Measurements from ENCODE around the gene MAPK11. TPM values are rescaled to one million over a fixed set of nuclear protein-coding genes. Genes with fewer than 3 reads are reported as not detected.

MAPK11 gene
- total and polyA plus RNA-seq, 9 of the 15 experiments (the other 6 are each of a cell fraction or from before 2014, with no cell fraction given): 0.06 to 14.6 (median 5.3) TPM

DNA sequence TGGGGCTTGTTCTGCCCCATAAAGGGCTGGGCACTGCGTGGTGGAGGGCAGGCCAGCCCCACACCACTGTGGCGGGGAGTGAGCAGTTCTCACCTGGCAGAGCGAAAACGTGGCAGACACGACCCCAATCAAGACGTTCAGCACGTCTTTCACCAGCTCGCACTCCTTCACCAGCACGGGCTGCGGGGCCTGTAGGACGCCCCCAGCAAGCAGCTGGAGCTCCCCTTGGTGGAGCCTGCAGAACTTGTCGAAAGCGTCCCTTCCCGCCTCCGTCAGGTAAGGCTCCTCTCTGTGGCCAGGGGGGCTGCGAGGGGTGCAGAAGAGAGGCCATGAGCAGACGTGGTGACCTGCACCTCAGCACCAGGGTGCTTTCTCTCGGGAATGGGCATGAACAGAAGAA lies 37.0 kb downstream of the MAPK11 start:
- Histone ChIP-seq H3K4me2 (ENCODE audit: insufficient read depth, low read length) (no peak overlapping the region), H2AFZ (ENCODE audit: low read depth, low read length) (no peak overlapping the region), H4K20me1 (replicated peaks; ENCODE audit: control insufficient read depth, insufficient read depth, low read length) (no peaks in the 10 kb centered on the region), H3K9me1 (ENCODE audit: control insufficient read depth, insufficient read depth, low read length) (no peaks in the 10 kb centered on the region), H3K27me3 (ENCODE audit: control insufficient read depth in 2 of 2, insufficient read depth in 2 of 2, low read length in 2 of 2) (no peaks in the 10 kb centered on the region), H3K4me1 (replicated peaks in 1 of 2; ENCODE audit: control insufficient read depth in 2 of 2, insufficient read depth in 2 of 2, low read length in 2 of 2) (peaks cover 0 to 8% of the 10 kb centered on the region in 2 experiments; a peak in 2 of 5 replicates), H3K9me3 (replicated peaks; ENCODE audit: control insufficient read depth, insufficient read depth, low read depth, low read length) (no peaks in the 10 kb centered on the region; the same call in 1 of the 2 replicates), H3K27ac (ENCODE audit: extremely low read depth, low read depth, low read length) (no peak overlapping the region), H3K36me3 (ENCODE audit: control insufficient read depth, insufficient read depth, low read length) (peaks cover 23% of the 10 kb centered on the region; the same call in 2 of the 3 replicates), H3K79me2 (ENCODE audit: control insufficient read depth, insufficient read depth, low read length) (peaks cover 28% of the 10 kb centered on the region), H3K9ac (ENCODE audit: insufficient read depth in 1 of 2, low read depth in 2 of 2, low read length in 2 of 2) (no peak overlapping the region), H3K4me3 (no peak overlapping the region)
- ChIA-PET CTCF (ENCODE audit: low intra/inter-chr PET ratio) (no interaction called here), POLR2A (interaction anchor here (1.0 to 2.2 kb wide), 2 partner anchors 9 to 95 kb away, joined by 3 to 5 read pairs; no protein-coding TSS in a partner anchor)
- ATAC-seq (no peak), DNase-seq (ENCODE audit: extremely low read depth in 1 of 4, low spot score in 3 of 4) (no peak), FAIRE-seq (no peak)
- in situ Hi-C loops (cut with MboI) (no loop called here), intact Hi-C loops (cut with micrococcal nuclease) (no loop called here)
- no TSS peak for BruUV-seq (replicated peaks)
- no peak for TF ChIP-seq ZNF445 (CRISPR knock-in tag; IDR thresholded peaks at IDR 0.05; ENCODE audit: low read depth)
- TF ChIP-seq EP400 (IDR thresholded peaks at IDR 0.05): no peak
- TF ChIP-seq NR1H2 (CRISPR knock-in tag; IDR thresholded peaks at IDR 0.05): no peak
- TF ChIP-seq ZNF436 (CRISPR knock-in tag; IDR thresholded peaks at IDR 0.05): no peak
- no peak for TF ChIP-seq FOXM1 (IDR thresholded peaks at IDR 0.05; ENCODE audit: low read depth)
- TF ChIP-seq FOXM1 (CRISPR knock-in tag; IDR thresholded peaks at IDR 0.05; ENCODE audit: low read depth): no peak
- no peak for TF ChIP-seq CTBP1 (IDR thresholded peaks at IDR 0.05; ENCODE audit: borderline replicate concordance)
- WGBS (ENCODE audit: insufficient coverage, low coverage, missing lambda C conversion rate): 91% methylated on average over 7 of the region's 18 CpGs

Measured in K562 (cell line).